Measurements from ENCODE around the gene ADCY2. TPM values are rescaled to one million over a fixed set of nuclear protein-coding genes. Genes with fewer than 3 reads are reported as not detected.
A peak's percentile ranks its signal among the peaks of the same experiment; 100 is the strongest.

ADCY2 gene
- total RNA-seq, 1 experiment from 2014 or later, result 0.34 TPM

DNA sequence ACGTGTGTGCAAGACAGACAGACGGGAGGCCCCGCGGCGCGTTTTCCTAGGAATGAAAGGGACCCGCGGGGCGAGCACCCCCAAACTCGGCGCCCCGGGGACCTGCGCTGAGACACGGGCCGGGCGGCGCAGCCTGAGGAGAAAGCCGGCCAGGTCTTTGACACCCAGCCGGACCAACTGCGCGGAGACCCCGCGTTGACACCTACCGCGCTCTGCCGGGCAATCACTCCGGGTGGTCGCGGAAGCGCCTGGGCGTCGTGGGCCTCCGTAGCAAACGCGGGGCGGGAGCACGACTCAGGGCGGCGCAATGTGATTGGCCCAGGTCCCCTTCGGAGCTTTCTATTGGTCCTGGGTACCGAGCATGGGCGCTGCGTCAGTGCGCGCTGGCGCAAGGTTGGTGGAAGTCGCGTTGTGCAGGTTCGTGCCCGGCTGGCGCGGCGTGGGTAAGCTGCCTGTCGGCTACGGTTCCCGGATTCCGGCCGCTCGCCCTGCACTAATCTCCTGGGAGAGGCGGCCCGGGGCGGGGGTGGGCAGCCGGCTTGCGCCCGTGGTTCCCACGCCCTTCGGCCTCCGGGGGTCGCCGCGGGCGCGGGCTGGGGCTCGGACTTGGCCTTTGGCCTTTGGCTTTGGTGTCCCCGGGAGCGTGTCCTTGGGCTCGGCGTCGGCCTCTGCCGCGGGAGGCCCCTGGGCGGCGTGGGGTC, 473.0 kb downstream of the ADCY2 start, which contains the start of the genes FASTKD3 and MTRR:
TSS of gene FASTKD3 (minus strand) at position 259 of the 701 bp plus-strand sequence. CDS start 948 bp downstream, outside the sequence.
TSS of gene MTRR (plus strand) at position 376 of the 701 bp plus-strand sequence. CDS start 1,647 bp downstream, outside the sequence.
- peaks cover 23% of the 10 kb centered on the region for H3K36me3 ChIP-seq (ENCODE audit: insufficient read depth, low read length, poor library complexity, severe bottlenecking)
- intact Hi-C loops (cut with micrococcal nuclease; ENCODE audit: unreplicated experiment), result no loop called here
- no TSS peak for BruUV-seq (replicated peaks)

DNA sequence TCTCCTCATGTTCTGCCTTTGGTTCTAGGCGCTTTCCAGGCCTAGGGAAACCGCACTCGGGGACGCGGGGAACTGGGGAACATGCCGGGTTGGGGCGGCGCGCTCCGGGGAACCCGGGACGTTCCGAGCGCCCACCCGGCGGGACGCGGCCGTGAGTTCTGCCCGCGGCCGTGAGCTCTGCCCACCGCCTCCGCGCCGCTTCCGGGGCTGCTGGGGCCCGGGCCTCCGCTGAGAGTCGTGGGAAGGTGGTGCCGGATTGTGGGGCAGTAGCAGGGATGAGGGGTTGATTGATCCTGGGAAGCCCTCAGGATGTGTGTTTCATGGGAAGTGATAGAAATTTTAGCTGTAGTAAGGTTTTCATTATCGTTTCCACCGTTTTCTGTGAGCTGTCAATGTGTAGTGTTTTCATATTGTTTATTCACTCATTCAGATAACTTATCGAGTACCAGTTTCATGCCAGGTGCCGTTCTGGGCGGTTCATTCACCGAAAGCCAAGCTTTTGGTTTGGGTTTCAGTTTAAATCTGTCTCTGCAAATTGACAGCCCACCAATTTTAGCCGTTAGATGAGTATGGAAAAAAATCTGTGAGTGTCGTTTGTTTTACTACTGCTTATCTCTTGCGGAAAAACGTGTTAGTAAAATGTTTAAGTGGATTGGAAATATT, 473.7 kb downstream of the ADCY2 start:
- intact Hi-C loops (cut with micrococcal nuclease; ENCODE audit: unreplicated experiment), result loop anchor here (10.0 kb wide), 1 partner anchor 1095 kb away; no protein-coding TSS in a partner anchor
- no TSS peak for BruUV-seq (replicated peaks)

More for the DNA sequence above, 473.0 kb downstream of the ADCY2 start, which contains the start of the genes FASTKD3 and MTRR:
- Histone ChIP-seq H3K27ac (ENCODE audit: low read depth, low read length, poor library complexity, severe bottlenecking) (peak within 1 kb of the TSS; percentile 95), H3K4me1 (ENCODE audit: insufficient read depth, low read length, poor library complexity, severe bottlenecking) (peaks cover 15% of the 10 kb centered on the region), H3K4me3 (ENCODE audit: low read depth, low read length, poor library complexity, severe bottlenecking) (peak within 1 kb of the TSS; percentile 95), H3K9me3 (ENCODE audit: low read depth, low read length, poor library complexity, severe bottlenecking) (no peaks in the 10 kb centered on the region), H3K27me3 (replicated peaks; ENCODE audit: insufficient read depth, low read depth, low read length, poor library complexity) (no peaks in the 10 kb centered on the region)
- ChIA-PET POLR2A (ENCODE audit: low non-redundant PET) (no interaction called here), CTCF (no interaction called here)
- TF ChIP-seq, protein P1, sequence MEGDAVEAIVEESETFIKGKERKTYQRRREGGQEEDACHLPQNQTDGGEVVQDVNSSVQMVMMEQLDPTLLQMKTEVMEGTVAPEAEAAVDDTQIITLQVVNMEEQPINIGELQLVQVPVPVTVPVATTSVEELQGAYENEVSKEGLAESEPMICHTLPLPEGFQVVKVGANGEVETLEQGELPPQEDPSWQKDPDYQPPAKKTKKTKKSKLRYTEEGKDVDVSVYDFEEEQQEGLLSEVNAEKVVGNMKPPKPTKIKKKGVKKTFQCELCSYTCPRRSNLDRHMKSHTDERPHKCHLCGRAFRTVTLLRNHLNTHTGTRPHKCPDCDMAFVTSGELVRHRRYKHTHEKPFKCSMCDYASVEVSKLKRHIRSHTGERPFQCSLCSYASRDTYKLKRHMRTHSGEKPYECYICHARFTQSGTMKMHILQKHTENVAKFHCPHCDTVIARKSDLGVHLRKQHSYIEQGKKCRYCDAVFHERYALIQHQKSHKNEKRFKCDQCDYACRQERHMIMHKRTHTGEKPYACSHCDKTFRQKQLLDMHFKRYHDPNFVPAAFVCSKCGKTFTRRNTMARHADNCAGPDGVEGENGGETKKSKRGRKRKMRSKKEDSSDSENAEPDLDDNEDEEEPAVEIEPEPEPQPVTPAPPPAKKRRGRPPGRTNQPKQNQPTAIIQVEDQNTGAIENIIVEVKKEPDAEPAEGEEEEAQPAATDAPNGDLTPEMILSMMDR (conservative IDR thresholded peaks at IDR 0.05; ENCODE audit: low read depth, low read length), result no peak
- TF ChIP-seq EZH2 (IDR thresholded peaks at IDR 0.05; ENCODE audit: borderline replicate concordance, low read depth, low read length, poor library complexity, severe bottlenecking), result no peak
- peak; percentile 96 for DNase-seq (ENCODE audit: low spot score)

GRCh38 chr5:7871653-7872052, 475.7 kb downstream of the ADCY2 start:
- intact Hi-C loops (cut with micrococcal nuclease; ENCODE audit: unreplicated experiment), result loop anchor here (10.0 kb wide), 1 partner anchor 1097 kb away; no protein-coding TSS in a partner anchor
- H3K4me1 ChIP-seq (ENCODE audit: insufficient read depth, low read length, poor library complexity, severe bottlenecking), result peaks cover 15% of the 10 kb centered on the region
- TF ChIP-seq EZH2 (IDR thresholded peaks at IDR 0.05; ENCODE audit: borderline replicate concordance, low read depth, low read length, poor library complexity, severe bottlenecking), result no peak
- TF ChIP-seq, protein P1 (conservative IDR thresholded peaks at IDR 0.05; ENCODE audit: low read depth, low read length), result no peak
- ChIA-PET POLR2A (ENCODE audit: low non-redundant PET) (no interaction called here), CTCF (interaction anchor here (1.0 kb wide), 1 partner anchor 15 kb away, joined by 3 read pairs; no protein-coding TSS in a partner anchor)
- H3K9me3 ChIP-seq (ENCODE audit: low read depth, low read length, poor library complexity, severe bottlenecking), result no peaks in the 10 kb centered on the region
- H3K36me3 ChIP-seq (ENCODE audit: insufficient read depth, low read length, poor library complexity, severe bottlenecking), result peaks cover 19% of the 10 kb centered on the region
- BruUV-seq (replicated peaks), result no TSS peak
- no peak for DNase-seq (ENCODE audit: low spot score)
- H3K4me3 ChIP-seq (ENCODE audit: low read depth, low read length, poor library complexity, severe bottlenecking), result no peak overlapping the region
- no peak overlapping the region for H3K27ac ChIP-seq (ENCODE audit: low read depth, low read length, poor library complexity, severe bottlenecking)
- H3K27me3 ChIP-seq (replicated peaks; ENCODE audit: insufficient read depth, low read depth, low read length, poor library complexity), result no peaks in the 10 kb centered on the region

More for the DNA sequence above, 473.7 kb downstream of the ADCY2 start:
- POLR2A ChIA-PET (ENCODE audit: low non-redundant PET), result no interaction called here
- Histone ChIP-seq H3K36me3 (ENCODE audit: insufficient read depth, low read length, poor library complexity, severe bottlenecking) (peaks cover 19% of the 10 kb centered on the region), H3K4me1 (ENCODE audit: insufficient read depth, low read length, poor library complexity, severe bottlenecking) (peaks cover 15% of the 10 kb centered on the region), H3K27ac (ENCODE audit: low read depth, low read length, poor library complexity, severe bottlenecking) (peak overlapping the region; percentile 95), H3K27me3 (replicated peaks; ENCODE audit: insufficient read depth, low read depth, low read length, poor library complexity) (no peaks in the 10 kb centered on the region), H3K9me3 (ENCODE audit: low read depth, low read length, poor library complexity, severe bottlenecking) (no peaks in the 10 kb centered on the region), H3K4me3 (ENCODE audit: low read depth, low read length, poor library complexity, severe bottlenecking) (peak overlapping the region; percentile 95)
- TF ChIP-seq, protein P1 (conservative IDR thresholded peaks at IDR 0.05; ENCODE audit: low read depth, low read length), result no peak
- no peak for TF ChIP-seq EZH2 (IDR thresholded peaks at IDR 0.05; ENCODE audit: borderline replicate concordance, low read depth, low read length, poor library complexity, severe bottlenecking)
- CTCF ChIA-PET, result no interaction called here
- peak; percentile 14 for DNase-seq (ENCODE audit: low spot score)
